Endothelial cell of umbilical vein (primary cell): ENCODE measurements around the gene MAGI1. TPM values are rescaled to one million over a fixed set of nuclear protein-coding genes. Genes with fewer than 3 reads are reported as not detected.

Experiments
- BruUV-seq: library from RNA; stranded (reverse); fragments of 400-500 nt; replicated peaks from 2 replicates; lab custom pipeline; 2021; lab: Mats Ljungman, UMichigan
- CTCF ChIA-PET: fragments of 300-600, 350-600 bp; sonication (Branson Sonifier 250); formaldehyde crosslinking; loops from one replicate; lab custom pipeline; 2021; ENCODE audit warnings: antibody characterized with exemption, inconsistent platforms; lab: Charles Lee
- POLR2A ChIA-PET: fragments of 300-600, 350-600 bp; sonication (Branson Sonifier 250); formaldehyde crosslinking; loops from one replicate; lab custom pipeline; 2021; ENCODE audit warnings: antibody characterized with exemption, inconsistent platforms; lab: Charles Lee
- DNase-seq: peaks from one replicate; pipeline ENCODE4 v3.0.0-alpha.2; 2011; ENCODE audit warnings: low read depth, low spot score
- FAIRE-seq: peaks from 2 replicates; lab custom pipeline; 2011; peaks lifted over from hg19 to GRCh38; lab: Jason Lieb, UNC
- H2AFZ ChIP-seq: 2 replicates; pipeline ENCODE4 v1.6.0; 2012; ENCODE audit warnings: low read depth, low read length, control low read depth, inconsistent platforms
- H3K27ac ChIP-seq: 2 replicates; pipeline ENCODE4 v1.5.1; 2011; ENCODE audit warnings: low read depth, mild to moderate bottlenecking, control low read depth, low read length, moderate library complexity; ENCODE audit not compliant: insufficient read depth
- H3K27me3 ChIP-seq, 2 experiments: 2 replicates each; pipeline versions ENCODE4 v1.6.0 to v1.6.1; 2011; ENCODE audit warnings: low read length in 2 of 2, mixed read lengths in 1 of 2; ENCODE audit not compliant: control insufficient read depth in 2 of 2, insufficient read depth in 2 of 2
- H3K36me3 ChIP-seq, 2 experiments: 2 replicates in 1 of 2; 3 replicates in 1 of 2; pipeline ENCODE4 v1.5.1; 2011; ENCODE audit warnings: low read length in 2 of 2, mild to moderate bottlenecking in 1 of 2, moderate library complexity in 1 of 2; ENCODE audit not compliant: control insufficient read depth in 2 of 2, insufficient read depth in 2 of 2; ENCODE audit errors: extremely low read depth in 1 of 2
- H3K4me1 ChIP-seq: 3 replicates; pipeline ENCODE4 v1.5.1; 2011; ENCODE audit warnings: mild to moderate bottlenecking, low read length; ENCODE audit not compliant: control insufficient read depth, insufficient read depth; ENCODE audit errors: extremely low read depth
- H3K4me2 ChIP-seq: 2 replicates; pipeline ENCODE4 v1.6.1; 2011; ENCODE audit warnings: low read length, control low read depth, mixed read lengths; ENCODE audit not compliant: insufficient read depth
- H3K4me3 ChIP-seq, 3 experiments: fragments of 200-600 bp in 1 of 3; sonication (generic), shearing (Covaris generic) in 1 of 3; replicated peaks in 1 of 3; 2 replicates each; pipeline ENCODE4 v1.5.1; 2011 to 2016; ENCODE audit warnings: control low read depth in 3 of 3, low read length in 3 of 3, mild to moderate bottlenecking in 2 of 3, inconsistent platforms in 1 of 3, low read depth in 1 of 3, moderate library complexity in 1 of 3; ENCODE audit not compliant: insufficient read depth in 1 of 3
- H3K79me2 ChIP-seq: 2 replicates; pipeline ENCODE4 v1.6.0; 2012; ENCODE audit warnings: low read length, inconsistent platforms; ENCODE audit not compliant: control insufficient read depth, insufficient read depth
- H3K9ac ChIP-seq: replicated peaks from 2 replicates; pipeline ENCODE3; 2011; ENCODE audit warnings: low read length, control low read depth; ENCODE audit not compliant: insufficient read depth; ENCODE audit errors: extremely low read depth
- H3K9me1 ChIP-seq: replicated peaks from 3 replicates; pipeline ENCODE4 v1.6.0; 2011; ENCODE audit warnings: mild to moderate bottlenecking, low read length; ENCODE audit not compliant: control insufficient read depth, insufficient read depth; ENCODE audit errors: extremely low read depth
- H3K9me3 ChIP-seq: replicated peaks from 2 replicates; pipeline ENCODE4 v1.5.1; 2012; ENCODE audit warnings: low read length, inconsistent platforms; ENCODE audit not compliant: control insufficient read depth, insufficient read depth
- H4K20me1 ChIP-seq: replicated peaks from 2 replicates; pipeline ENCODE3; 2011; ENCODE audit warnings: mild to moderate bottlenecking, low read length; ENCODE audit not compliant: control insufficient read depth, insufficient read depth; ENCODE audit errors: extremely low read depth
- CTCF ChIP-seq, 2 donors: IDR thresholded peaks; 1 replicate in 1 of 2; 2 replicates in 1 of 2; pipeline ENCODE4 v1.5.1; 2011; ENCODE audit warnings: low read length in 2 of 2, mild to moderate bottlenecking in 2 of 2, moderate library complexity in 2 of 2, control low read depth in 1 of 2, inconsistent platforms in 1 of 2, low read depth in 1 of 2; ENCODE audit not compliant: insufficient read depth in 1 of 2; ENCODE audit errors: extremely low read depth in 1 of 2
- EZH2 ChIP-seq: IDR thresholded peaks from 2 replicates; pipeline ENCODE4 v1.6.1; 2012; ENCODE audit warnings: borderline replicate concordance, low read depth, mild to moderate bottlenecking, moderate library complexity, low read length, inconsistent platforms; ENCODE audit not compliant: severe bottlenecking
- FOS ChIP-seq: IDR thresholded peaks from 2 replicates; pipeline ENCODE4 v1.6.1; 2011; ENCODE audit warnings: mild to moderate bottlenecking, low read length, moderate library complexity, borderline replicate concordance; ENCODE audit not compliant: insufficient read depth
- GATA2 ChIP-seq: IDR thresholded peaks from 2 replicates; pipeline ENCODE4 v1.7.0; 2011; ENCODE audit warnings: low read depth, mild to moderate bottlenecking, moderate library complexity, mixed read lengths, low read length; ENCODE audit not compliant: insufficient read length, insufficient read depth
- JUN ChIP-seq: IDR thresholded peaks from 2 replicates; pipeline ENCODE4 v1.6.1; 2011; ENCODE audit warnings: borderline replicate concordance, low read depth; ENCODE audit not compliant: insufficient read length, insufficient read depth
- MAX ChIP-seq: IDR thresholded peaks from 2 replicates; pipeline ENCODE4 v1.6.1; 2011; ENCODE audit not compliant: insufficient read depth, insufficient read length
- MYC ChIP-seq: IDR thresholded peaks from one replicate; pipeline ENCODE4 v1.6.1; 2011; ENCODE audit warnings: mild to moderate bottlenecking, low read depth, low read length
- POLR2A ChIP-seq: IDR thresholded peaks from 2 replicates; pipeline ENCODE4 v1.6.1; 2012; ENCODE audit warnings: low read depth, mild to moderate bottlenecking, control low read depth, low read length
- POLR2AphosphoS5 ChIP-seq: IDR thresholded peaks from 2 replicates; pipeline ENCODE4 v1.6.1; 2012; ENCODE audit warnings: low read depth, mild to moderate bottlenecking, control low read depth, low read length, moderate library complexity; ENCODE audit not compliant: insufficient read depth
- dilution Hi-C: fragments of 300-500 bp; cut with MboI; formaldehyde crosslinking; loops from one replicate; pipeline ENCODE4 v1.15.0; 2019; ENCODE audit warnings: low sequenced_read_pairs; ENCODE audit not compliant: extremely low pct_ligation_motif_present
- intact Hi-C: fragments of 100-400 bp; cut with micrococcal nuclease; formaldehyde crosslinking; loops from one replicate; pipeline ENCODE4 v1.10.0; 2022
- polyA plus RNA-seq, 4 experiments: library from polyadenylated mRNA; depleted of rRNA in 3 of 4; stranded (reverse) in 3 of 4; unstranded in 1 of 4; fragments of >200 nt; gene quantifications; 2 replicates each; pipeline versions ENCODE4 v1.2.1 to v1.2.3, GENCODE V29; 2011 to 2012; ENCODE audit warnings: missing spikeins in 1 of 4
- total RNA-seq: library from RNA; stranded (reverse); gene quantifications from 2 replicates; pipeline ENCODE4 v1.2.3, GENCODE V29; 2021

The MAGI1 gene
- total and polyA plus RNA-seq, 2 donors (not counting 3 experiments of a cell fraction or from before 2014, with no cell fraction given): 10.1 to 47.9 TPM

- H3K9ac ChIP-seq: no peak overlapping the region
- BruUV-seq: no TSS peak
- no peaks in the 10 kb centered on the region for H3K27me3 ChIP-seq
- intact Hi-C loops: no loop called here
- H3K9me3 ChIP-seq: no peaks in the 10 kb centered on the region
- peaks cover 15% of the 10 kb centered on the region for H3K4me1 ChIP-seq
- H3K27ac ChIP-seq: no peak overlapping the region
- H3K79me2 ChIP-seq: no peaks in the 10 kb centered on the region
- H2AFZ ChIP-seq: no peak overlapping the region
- H3K36me3 ChIP-seq: no peaks in the 10 kb centered on the region
- no peak for DNase-seq
- H4K20me1 ChIP-seq: peaks cover 7% of the 10 kb centered on the region
- dilution Hi-C loops: no loop called here
- H3K9me1 ChIP-seq: no peaks in the 10 kb centered on the region
- no peak for FAIRE-seq
- H3K4me2 ChIP-seq: no peak overlapping the region
- TF ChIP-seq POLR2AphosphoS5: no peak
- no peak for TF ChIP-seq EZH2
- TF ChIP-seq MYC: no peak
- TF ChIP-seq FOS: no peak
- TF ChIP-seq POLR2A: no peak
- TF ChIP-seq MAX: no peak
- no peak for TF ChIP-seq CTCF (IDR thresholded peaks at IDR 0.05; ENCODE audit: extremely low read depth in 1 of 2, insufficient read depth in 1 of 2, low read depth in 1 of 2, low read length in 2 of 2)
- no peak for TF ChIP-seq GATA2
- TF ChIP-seq JUN: no peak
- ChIA-PET CTCF (no interaction called here), POLR2A (no interaction called here)
- H3K4me3 ChIP-seq: no peak overlapping the region
Measured at GRCh38 chr3:65878831-65879230, 159.9 kb downstream of the MAGI1 start.
